H1 (cell line): ENCODE measurements around the gene BCL2L11. TPM values are rescaled to one million over a fixed set of nuclear protein-coding genes. Genes with fewer than 3 reads are reported as not detected.

ENCODE experiments used
- CTCF ChIA-PET: fragments of 300-600 bp; sonication (Branson Sonifier 250); formaldehyde crosslinking; loops from one replicate; lab custom pipeline; 2021; ENCODE audit not compliant: partially characterized antibody; lab: Charles Lee
- POLR2A ChIA-PET: fragments of 300-600 bp; sonication (Branson Sonifier 250); formaldehyde crosslinking; loops from one replicate; lab custom pipeline; 2021; ENCODE audit warnings: inconsistent platforms; ENCODE audit not compliant: partially characterized antibody; lab: Charles Lee
- DNase-seq, 2 experiments: peaks; one replicate each; pipeline versions ENCODE4 v3.0.0 to v3.0.0-alpha.2; 2010 to 2022; ENCODE audit warnings: low spot score in 2 of 2, low read depth in 1 of 2, mixed read lengths in 1 of 2
- FAIRE-seq: peaks from 2 replicates; lab custom pipeline; 2011; peaks lifted over from hg19 to GRCh38; lab: Jason Lieb, UNC
- H2AFZ ChIP-seq: 2 replicates; pipeline ENCODE4 v1.8.1; 2012; ENCODE audit warnings: low read length, inconsistent platforms
- H2AK5ac ChIP-seq: 2 replicates; pipeline ENCODE4 v1.6.1; 2013; ENCODE audit warnings: low read depth, low read length
- H2BK120ac ChIP-seq: replicated peaks from 2 replicates; pipeline ENCODE3; 2013; ENCODE audit warnings: low read depth, low read length, inconsistent platforms
- H2BK12ac ChIP-seq: 2 replicates; pipeline ENCODE4 v1.6.1; 2013; ENCODE audit warnings: low read depth, low read length
- H2BK15ac ChIP-seq: 2 replicates; pipeline ENCODE4 v1.6.1; 2013; ENCODE audit warnings: low read length
- H2BK20ac ChIP-seq: 2 replicates; pipeline ENCODE4 v1.6.1; 2013; ENCODE audit warnings: low read length
- H2BK5ac ChIP-seq: 2 replicates; pipeline ENCODE4 v1.6.1; 2013; ENCODE audit warnings: low read depth, low read length
- H3K14ac ChIP-seq: 2 replicates; pipeline ENCODE4 v1.6.1; 2013; ENCODE audit warnings: inconsistent platforms; ENCODE audit not compliant: insufficient read length
- H3K18ac ChIP-seq: 2 replicates; pipeline ENCODE4 v1.6.1; 2013; ENCODE audit warnings: low read length; ENCODE audit errors: extremely low read depth
- H3K23ac ChIP-seq: 2 replicates; pipeline ENCODE4 v1.6.1; 2013; ENCODE audit warnings: inconsistent platforms; ENCODE audit not compliant: insufficient read length
- H3K23me2 ChIP-seq: 2 replicates; pipeline ENCODE4 v1.6.1; 2013; ENCODE audit warnings: low read depth, low read length
- H3K27ac ChIP-seq: 2 replicates; pipeline ENCODE4 v1.6.1; 2011; ENCODE audit warnings: low read depth, low read length, inconsistent platforms
- H3K27me3 ChIP-seq, 4 experiments: replicated peaks in 1 of 4; 1 replicate in 1 of 4; 2 replicates in 3 of 4; pipeline versions ENCODE4 v1.6.1 to v1.8.1; 2011 to 2013; ENCODE audit warnings: low read length in 3 of 4, mild to moderate bottlenecking in 3 of 4, inconsistent platforms in 2 of 4, mixed read lengths in 2 of 4, moderate library complexity in 1 of 4; ENCODE audit not compliant: control insufficient read depth in 3 of 4, insufficient read depth in 3 of 4; ENCODE audit errors: extremely low read depth in 1 of 4
- H3K36me3 ChIP-seq, 4 experiments: 2 replicates each; pipeline versions ENCODE4 v1.6.1 to v1.8.1; 2011 to 2013; ENCODE audit warnings: mild to moderate bottlenecking in 4 of 4, low read length in 3 of 4, moderate library complexity in 2 of 4, control low read depth in 1 of 4, inconsistent platforms in 1 of 4; ENCODE audit not compliant: insufficient read depth in 4 of 4, control insufficient read depth in 2 of 4
- H3K4ac ChIP-seq: replicated peaks from 2 replicates; pipeline ENCODE3; 2013; ENCODE audit warnings: low read length, low read depth, mixed read lengths, inconsistent platforms; ENCODE audit not compliant: insufficient read length
- H3K4me1 ChIP-seq, 4 experiments: replicated peaks in 1 of 4; 1 replicate in 1 of 4; 2 replicates in 3 of 4; pipeline versions ENCODE4 v1.6.1 to v1.8.1; 2011 to 2013; ENCODE audit warnings: low read length in 3 of 4, inconsistent platforms in 2 of 4, mixed read lengths in 1 of 4; ENCODE audit not compliant: insufficient read depth in 4 of 4, control insufficient read depth in 3 of 4
- H3K4me2 ChIP-seq, 2 experiments: 2 replicates each; pipeline versions ENCODE4 v1.6.1 to v1.8.1; 2011 to 2013; ENCODE audit warnings: low read depth in 2 of 2, low read length in 2 of 2, control low read depth in 1 of 2, inconsistent platforms in 1 of 2, mild to moderate bottlenecking in 1 of 2; ENCODE audit not compliant: insufficient read depth in 1 of 2
- H3K4me3 ChIP-seq, 4 experiments: fragments of 200-600, 300-600 bp in 1 of 4; sonication (generic), shearing (Covaris generic), sonication (Bioruptor Twin) in 1 of 4; 2 replicates each; pipeline versions ENCODE4 v1.5.1 to v1.8.1; 2011 to 2016; ENCODE audit warnings: low read length in 4 of 4, low read depth in 3 of 4, control low read depth in 2 of 4, inconsistent platforms in 2 of 4, mild to moderate bottlenecking in 2 of 4, mixed read lengths in 1 of 4, moderate library complexity in 1 of 4; ENCODE audit not compliant: insufficient read depth in 2 of 4; ENCODE audit errors: extremely low read depth in 1 of 4
- H3K56ac ChIP-seq: replicated peaks from 2 replicates; pipeline ENCODE3; 2013; ENCODE audit warnings: low read depth, mild to moderate bottlenecking, mixed read lengths, low read length, inconsistent platforms; ENCODE audit not compliant: insufficient read length
- H3K79me1 ChIP-seq: 2 replicates; pipeline ENCODE4 v1.6.1; 2013; ENCODE audit warnings: low read depth, low read length, control low read depth
- H3K79me2 ChIP-seq, 2 experiments: 2 replicates each; pipeline versions ENCODE4 v1.6.1 to v1.8.1; 2012 to 2013; ENCODE audit warnings: low read length in 2 of 2, mild to moderate bottlenecking in 2 of 2, inconsistent platforms in 1 of 2; ENCODE audit not compliant: insufficient read depth in 2 of 2, control insufficient read depth in 1 of 2
- H3K9ac ChIP-seq, 4 experiments: replicated peaks in 1 of 4; 1 replicate in 1 of 4; 2 replicates in 3 of 4; pipeline versions ENCODE4 v1.6.1 to v1.8.1; 2011 to 2013; ENCODE audit warnings: low read depth in 3 of 4, low read length in 3 of 4, control low read depth in 2 of 4, mild to moderate bottlenecking in 2 of 4, moderate library complexity in 2 of 4, inconsistent platforms in 1 of 4; ENCODE audit errors: extremely low read depth in 1 of 4
- H3K9me3 ChIP-seq, 2 experiments: 2 replicates each; pipeline versions ENCODE4 v1.6.1 to v1.8.1; 2012 to 2013; ENCODE audit warnings: mild to moderate bottlenecking in 2 of 2, moderate library complexity in 2 of 2, control low read depth in 1 of 2, inconsistent platforms in 1 of 2, low read depth in 1 of 2, low read length in 1 of 2, mixed read lengths in 1 of 2; ENCODE audit not compliant: insufficient read depth in 2 of 2
- H4K20me1 ChIP-seq, 2 experiments: replicated peaks in 1 of 2; 2 replicates each; pipeline versions ENCODE3 to v1.8.1; 2011 to 2013; ENCODE audit warnings: inconsistent platforms in 2 of 2, low read length in 2 of 2, mild to moderate bottlenecking in 1 of 2; ENCODE audit not compliant: insufficient read depth in 2 of 2, control insufficient read depth in 1 of 2
- H4K5ac ChIP-seq: 2 replicates; pipeline ENCODE4 v1.6.1; 2013; ENCODE audit warnings: low read length, low read depth, mixed read lengths, inconsistent platforms; ENCODE audit not compliant: insufficient read length
- H4K8ac ChIP-seq: 2 replicates; pipeline ENCODE4 v1.8.0; 2013; ENCODE audit warnings: mild to moderate bottlenecking, moderate library complexity, low read length, inconsistent platforms; ENCODE audit not compliant: insufficient read depth; ENCODE audit errors: extremely low read depth
- H4K91ac ChIP-seq: replicated peaks from 2 replicates; pipeline ENCODE3; 2013; ENCODE audit warnings: low read length, mixed read lengths, inconsistent platforms; ENCODE audit not compliant: insufficient read length
- ASH2L ChIP-seq: fragments of 200-600, 300-600 bp; sonication (generic); IDR thresholded peaks from one replicate; pipeline ENCODE4 v1.7.1; 2017; ENCODE audit warnings: low read length
- BACH1 ChIP-seq: IDR thresholded peaks from 2 replicates; pipeline ENCODE4 v1.6.1; 2012; ENCODE audit warnings: low read length, improper control_type of control experiment
- CBX5 ChIP-seq: fragments of 300-800, 300-1000 bp; sonication (generic); IDR thresholded peaks from 2 replicates; pipeline ENCODE4 v1.7.1; 2016; ENCODE audit warnings: antibody characterized with exemption, low read length, low read depth
- E2F6 ChIP-seq: IDR thresholded peaks from 2 replicates; pipeline ENCODE4 v1.6.1; 2012; ENCODE audit warnings: inconsistent platforms
- EGR1 ChIP-seq: IDR thresholded peaks from 2 replicates; pipeline ENCODE4 v1.6.1; 2011; ENCODE audit warnings: low read depth, low read length, borderline replicate concordance
- HDAC6 ChIP-seq: IDR thresholded peaks from one replicate; pipeline ENCODE4 v1.7.1; 2012; ENCODE audit warnings: low read depth, mild to moderate bottlenecking, inconsistent platforms, low read length, moderate library complexity
- KDM1A ChIP-seq: fragments of 200-600, 300-600 bp; sonication (generic); IDR thresholded peaks from 2 replicates; pipeline ENCODE4 v1.7.1; 2016; ENCODE audit warnings: mild to moderate bottlenecking, low read length, borderline replicate concordance
- POLR2AphosphoS5 ChIP-seq: IDR thresholded peaks from 2 replicates; pipeline ENCODE4 v1.6.1; 2011; ENCODE audit warnings: low read depth, low read length
- POU5F1 ChIP-seq: IDR thresholded peaks from 2 replicates; pipeline ENCODE4 v1.6.1; 2011; ENCODE audit warnings: low read depth, mild to moderate bottlenecking, low read length, moderate library complexity
- TAF1 ChIP-seq: IDR thresholded peaks from 2 replicates; pipeline ENCODE4 v1.6.1; 2011; ENCODE audit warnings: mild to moderate bottlenecking, low read depth, low read length
- ZNF274 ChIP-seq: IDR thresholded peaks from 2 replicates; pipeline ENCODE4 v1.7.0; 2012; ENCODE audit warnings: low read length, borderline replicate concordance; ENCODE audit errors: extremely low read depth
- WGBS, 2 experiments: shearing (Covaris generic) in 1 of 2; methylation state at CpG; one replicate each; pipeline versions ENCODE4 v1.1.6 to v1.1.7; 2013 to 2015; ENCODE audit warnings: low lambda C conversion rate in 2 of 2, mixed read lengths in 2 of 2, inconsistent platforms in 1 of 2, low coverage in 1 of 2, missing lambda C conversion rate in 1 of 2; ENCODE audit not compliant: insufficient replicate concordance in 2 of 2, insufficient coverage in 1 of 2, insufficient read length in 1 of 2; ENCODE audit errors: extremely low coverage in 1 of 2, missing lambda C conversion rate in 1 of 2; 5-methylcytosine and 5-hydroxymethylcytosine counted together
- polyA plus RNA-seq, 7 experiments: library from polyadenylated mRNA; depleted of rRNA in 3 of 7; stranded (reverse) in 5 of 7; unstranded in 2 of 7; fragments of >200 nt in 5 of 7; fragments of 200-250 nt in 2 of 7; gene quantifications; 1 replicate in 5 of 7; 2 replicates in 1 of 7; 4 replicates in 1 of 7; pipeline versions ENCODE4 v1.2.1 to v1.2.3, GENCODE V29; 2011 to 2013; ENCODE audit warnings: missing spikeins in 2 of 7, mixed read lengths in 2 of 7
- total RNA-seq: library from RNA; stranded (reverse); fragmentation: NEBNext Ultra II Directional; extraction: Animal tissue kit (Norgen Biotek cat#: 25700); gene quantifications from 2 replicates; pipeline ENCODE4 v1.2.1, GENCODE V29; 2021

The BCL2L11 gene
- total and polyA plus RNA-seq, 2 of the 8 experiments (the other 6 are each of a cell fraction or from before 2014, with no cell fraction given), result 7.5 to 22.9 TPM

- Histone ChIP-seq H2BK12ac (no peak overlapping the region), H2BK5ac (no peak overlapping the region), H3K23me2 (no peaks in the 10 kb centered on the region), H3K56ac (no peak overlapping the region), H4K20me1 (peaks cover 5 to 22% of the 10 kb centered on the region in 2 experiments), H3K27ac (no peak overlapping the region), H3K36me3 (peaks cover 4 to 54% (median 8%) of the 10 kb centered on the region in 4 experiments; a peak in 5 of 8 replicates), H2BK120ac (no peak overlapping the region), H2AK5ac (no peak overlapping the region), H3K79me1 (peaks cover 16% of the 10 kb centered on the region), H4K8ac (no peak overlapping the region), H4K5ac (no peak overlapping the region), H2AFZ (no peak overlapping the region), H3K18ac (no peak overlapping the region), H3K9me3 (no peaks in the 10 kb centered on the region), H3K14ac (no peak overlapping the region), H2BK20ac (no peak overlapping the region), H3K9ac (no peak overlapping the region), H3K27me3 (no peaks in the 10 kb centered on the region), H3K4me3 (no peak overlapping the region), H4K91ac (no peak overlapping the region), H2BK15ac (no peak overlapping the region), H3K4me2 (no peak overlapping the region), H3K23ac (no peak overlapping the region), H3K4ac (no peak overlapping the region), H3K79me2 (peaks cover 0 to 28% of the 10 kb centered on the region in 2 experiments; a peak in 3 of 4 replicates), H3K4me1 (peaks cover 5 to 23% (median 13%) of the 10 kb centered on the region in 4 experiments)
- FAIRE-seq (no peak), DNase-seq (no peak)
- WGBS, 2 experiments, result 83% methylated on average over 3 of the region's 3 CpGs; no CpG with 5 or more reads in 1 of the 2 experiments
- POLR2A ChIA-PET, result no interaction called here
- TF ChIP-seq POLR2AphosphoS5 (no peak), KDM1A (no peak), BACH1 (no peak), E2F6 (no peak), POU5F1 (no peak), EGR1 (no peak), CBX5 (no peak), ZNF274 (no peak), HDAC6 (no peak), TAF1 (no peak), ASH2L (no peak)
- CTCF ChIA-PET, result no interaction called here
Measured at GRCh38 chr2:111160758-111161157, 40.0 kb downstream of the BCL2L11 start.
